HepG2 (cell line): Measurements from ENCODE around the gene DDI2. TPM values are rescaled to one million over a fixed set of nuclear protein-coding genes. Genes with fewer than 3 reads are reported as not detected.

Experiments
- ARNT ChIP-seq: fragments of 450-650 bp; IDR thresholded peaks from 2 replicates; pipeline ENCODE4 v1.6.1; 2017
- ASH2L ChIP-seq: fragments of 300-600, 200-600 bp; sonication (generic); IDR thresholded peaks from 2 replicates; pipeline ENCODE4 v1.7.0; 2017; ENCODE audit warnings: low read depth, mild to moderate bottlenecking, moderate library complexity, mixed read lengths, low read length; ENCODE audit not compliant: insufficient read length
- CBX5 ChIP-seq: sonication (generic); formaldehyde crosslinking; IDR thresholded peaks from 2 replicates; pipeline ENCODE4 v1.4.0; 2020; ENCODE audit warnings: missing genetic modification reagents, borderline replicate concordance
- GPBP1L1 ChIP-seq: sonication (generic); formaldehyde crosslinking; IDR thresholded peaks from 2 replicates; pipeline ENCODE4 v1.5.0; 2020; ENCODE audit warnings: mild to moderate bottlenecking, missing genetic modification reagents
- HNF1A ChIP-seq, 2 experiments: sonication (generic) in 1 of 2; formaldehyde crosslinking in 1 of 2; IDR thresholded peaks; 2 replicates each; pipeline versions ENCODE4 v1.4.0 to v1.6.1; 2016 to 2020; ENCODE audit warnings: borderline replicate concordance in 1 of 2, low read depth in 1 of 2, mild to moderate bottlenecking in 1 of 2, missing genetic modification reagents in 1 of 2
- JUNB ChIP-seq: sonication (generic); formaldehyde crosslinking; IDR thresholded peaks from 2 replicates; pipeline ENCODE4 v1.8.0; 2022; ENCODE audit warnings: missing genetic modification reagents, mild to moderate bottlenecking, borderline replicate concordance
- KDM6A ChIP-seq: IDR thresholded peaks from 2 replicates; pipeline ENCODE4 v1.6.1; 2016; ENCODE audit warnings: low read depth
- NR3C1 ChIP-seq: sonication (generic); formaldehyde crosslinking; IDR thresholded peaks from 2 replicates; pipeline ENCODE4 v1.4.0; 2020; ENCODE audit warnings: missing genetic modification reagents
- PHF8 ChIP-seq: sonication (generic); formaldehyde crosslinking; IDR thresholded peaks from 2 replicates; pipeline ENCODE4 v1.5.0; 2020; ENCODE audit warnings: missing genetic modification reagents
- POLR2AphosphoS2 ChIP-seq: IDR thresholded peaks from 2 replicates; pipeline ENCODE4 v1.6.1; 2011; ENCODE audit warnings: low read depth, low read length, improper control_type of control experiment
- RARA ChIP-seq: IDR thresholded peaks from 2 replicates; pipeline ENCODE4 v1.6.1; 2016; ENCODE audit warnings: missing genetic modification reagents, missing compliant biosample characterization
- RARG ChIP-seq: sonication (generic); formaldehyde crosslinking; IDR thresholded peaks from 2 replicates; pipeline ENCODE4 v1.4.0; 2020; ENCODE audit warnings: low read depth, mild to moderate bottlenecking, missing genetic modification reagents
- SALL1 ChIP-seq: sonication (generic); formaldehyde crosslinking; IDR thresholded peaks from 2 replicates; pipeline ENCODE4 v1.8.0; 2022; ENCODE audit warnings: mild to moderate bottlenecking, missing genetic modification reagents
- ZNF251 ChIP-seq: sonication (generic); formaldehyde crosslinking; IDR thresholded peaks from 2 replicates; pipeline ENCODE4 v1.9.0; 2021; ENCODE audit warnings: mild to moderate bottlenecking, missing genetic modification reagents
- ZNF550 ChIP-seq: sonication (generic); formaldehyde crosslinking; IDR thresholded peaks from 2 replicates; pipeline ENCODE4 v1.4.0; 2020; ENCODE audit warnings: mild to moderate bottlenecking, missing genetic modification reagents, borderline replicate concordance
- ZNF598 ChIP-seq: sonication (generic); formaldehyde crosslinking; IDR thresholded peaks from 2 replicates; pipeline ENCODE4 v1.5.1; 2020; ENCODE audit warnings: mild to moderate bottlenecking, missing genetic modification reagents, borderline replicate concordance
- ZNF891 ChIP-seq: sonication (generic); formaldehyde crosslinking; IDR thresholded peaks from 2 replicates; pipeline ENCODE4 v1.5.0; 2020; ENCODE audit warnings: mild to moderate bottlenecking, missing genetic modification reagents
- polyA plus RNA-seq, 8 experiments: library from polyadenylated mRNA; depleted of rRNA in 3 of 8; stranded (reverse) in 7 of 8; unstranded in 1 of 8; fragments of >200 nt; fragmentation: Illumina TruSeq in 4 of 8; extraction: Trizol in 4 of 8; gene quantifications; 2 replicates each; pipeline versions ENCODE4 v1.2.1 to v1.2.3, GENCODE V29; 2011 to 2016; ENCODE audit warnings: low read depth in 4 of 8, missing spikeins in 1 of 8, mixed read lengths in 1 of 8; ENCODE audit not compliant: insufficient read depth in 1 of 8
- total RNA-seq, 5 experiments: library from RNA; depleted of rRNA; stranded (reverse); fragments of >200 nt; fragmentation: Illumina TruSeq; extraction: Trizol; gene quantifications; 2 replicates each; pipeline ENCODE4 v1.2.3, GENCODE V29; 2016; ENCODE audit warnings: low read depth in 1 of 5
- TF ChIP-seq, protein P1 (sequence below): sonication (generic); formaldehyde crosslinking; IDR thresholded peaks from 2 replicates; pipeline ENCODE4 v1.9.0; 2021; ENCODE audit warnings: missing genetic modification reagents, borderline replicate concordance
- TF ChIP-seq, protein P2 (sequence below): sonication (generic); formaldehyde crosslinking; IDR thresholded peaks from 2 replicates; pipeline ENCODE4 v1.5.1; 2020; ENCODE audit warnings: mild to moderate bottlenecking, moderate library complexity, missing genetic modification reagents
- TF ChIP-seq, protein P3 (sequence below): sonication (generic); formaldehyde crosslinking; IDR thresholded peaks from 2 replicates; pipeline ENCODE4 v1.4.0; 2020; ENCODE audit warnings: mild to moderate bottlenecking, missing genetic modification reagents

Gene DDI2
- total and polyA plus RNA-seq, 2 of the 13 experiments (the other 11 are each of a cell fraction or from before 2014, with no cell fraction given): 8.5 to 25.7 TPM

DNA sequence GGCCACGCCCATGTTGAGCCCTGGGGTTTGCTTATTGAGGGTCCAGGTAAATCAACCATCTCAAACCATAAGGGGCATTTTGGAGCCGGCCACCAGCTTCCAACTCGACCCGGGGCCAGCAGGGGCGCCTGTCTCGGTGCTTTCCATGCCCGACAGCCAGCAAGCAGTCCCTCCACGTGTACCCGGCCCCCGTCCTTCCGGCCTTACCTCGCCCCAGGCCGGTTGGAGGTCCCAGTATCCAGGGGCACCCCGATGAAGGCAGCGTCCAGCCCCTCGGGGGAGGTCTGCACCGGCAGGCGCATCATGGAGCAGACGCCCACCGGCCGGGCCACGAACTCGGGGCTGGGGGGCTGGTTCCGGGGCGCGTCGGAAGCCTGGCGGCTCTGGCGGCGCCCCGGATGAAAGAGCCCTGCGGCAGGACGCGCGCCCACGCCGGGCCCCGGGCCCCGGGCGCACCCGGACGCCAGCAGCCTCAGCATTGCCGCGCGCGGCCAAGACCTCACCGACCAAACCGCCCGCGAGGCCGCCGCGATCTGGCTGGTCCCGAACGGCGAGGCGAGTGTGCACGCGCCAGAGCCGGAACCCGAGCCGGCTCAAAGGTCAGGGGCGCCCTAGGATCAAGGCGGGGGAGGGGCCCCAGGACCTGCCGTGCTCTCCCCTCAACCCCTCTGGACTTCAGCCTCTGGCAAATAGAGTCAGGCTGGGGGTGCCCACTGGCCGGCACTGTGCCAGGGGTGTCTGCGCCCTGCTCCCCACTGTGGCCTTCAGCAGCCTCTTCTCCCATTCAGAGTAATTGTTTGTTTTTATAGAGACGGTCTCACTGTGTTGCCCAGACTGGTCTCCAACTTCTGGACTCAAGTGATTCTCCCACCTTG, 32.5 kb upstream of the DDI2 start, which contains the start of gene AGMAT (continued):
- TF ChIP-seq GPBP1L1 (CRISPR knock-in tag) (no peak), ZNF891 (CRISPR knock-in tag) (no peak), RARA (CRISPR knock-in tag) (peak; percentile 92), ZNF550 (CRISPR knock-in tag) (no peak), CBX5 (CRISPR knock-in tag) (peak; percentile 87; the same call in 1 of the 2 replicates), SALL1 (CRISPR knock-in tag) (peak; percentile 96), RARG (CRISPR knock-in tag) (no peak), JUNB (CRISPR knock-in tag) (no peak), NR3C1 (no peak), POLR2AphosphoS2 (no peak; the same call in 1 of the 2 replicates), ZNF251 (0 out of 2 replicates have a peak, but pooled peaks have one; percentile 80), HNF1A (IDR thresholded peaks at IDR 0.05; ENCODE audit: low read depth) (no peak), HNF1A (CRISPR knock-in tag; IDR thresholded peaks at IDR 0.05; ENCODE audit: borderline replicate concordance) (peak; percentile 91), ZNF598 (CRISPR knock-in tag) (0 out of 2 replicates have a peak, but pooled peaks have one; percentile 37), ASH2L (peak; percentile 77), PHF8 (CRISPR knock-in tag) (peak; percentile 46), ARNT (no peak), KDM6A (peak; percentile 99)
- TF ChIP-seq, protein P1, sequence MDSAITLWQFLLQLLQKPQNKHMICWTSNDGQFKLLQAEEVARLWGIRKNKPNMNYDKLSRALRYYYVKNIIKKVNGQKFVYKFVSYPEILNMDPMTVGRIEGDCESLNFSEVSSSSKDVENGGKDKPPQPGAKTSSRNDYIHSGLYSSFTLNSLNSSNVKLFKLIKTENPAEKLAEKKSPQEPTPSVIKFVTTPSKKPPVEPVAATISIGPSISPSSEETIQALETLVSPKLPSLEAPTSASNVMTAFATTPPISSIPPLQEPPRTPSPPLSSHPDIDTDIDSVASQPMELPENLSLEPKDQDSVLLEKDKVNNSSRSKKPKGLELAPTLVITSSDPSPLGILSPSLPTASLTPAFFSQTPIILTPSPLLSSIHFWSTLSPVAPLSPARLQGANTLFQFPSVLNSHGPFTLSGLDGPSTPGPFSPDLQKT (CRISPR knock-in tag): peak; percentile 73; the same call in 1 of the 2 replicates
- TF ChIP-seq, protein P2, sequence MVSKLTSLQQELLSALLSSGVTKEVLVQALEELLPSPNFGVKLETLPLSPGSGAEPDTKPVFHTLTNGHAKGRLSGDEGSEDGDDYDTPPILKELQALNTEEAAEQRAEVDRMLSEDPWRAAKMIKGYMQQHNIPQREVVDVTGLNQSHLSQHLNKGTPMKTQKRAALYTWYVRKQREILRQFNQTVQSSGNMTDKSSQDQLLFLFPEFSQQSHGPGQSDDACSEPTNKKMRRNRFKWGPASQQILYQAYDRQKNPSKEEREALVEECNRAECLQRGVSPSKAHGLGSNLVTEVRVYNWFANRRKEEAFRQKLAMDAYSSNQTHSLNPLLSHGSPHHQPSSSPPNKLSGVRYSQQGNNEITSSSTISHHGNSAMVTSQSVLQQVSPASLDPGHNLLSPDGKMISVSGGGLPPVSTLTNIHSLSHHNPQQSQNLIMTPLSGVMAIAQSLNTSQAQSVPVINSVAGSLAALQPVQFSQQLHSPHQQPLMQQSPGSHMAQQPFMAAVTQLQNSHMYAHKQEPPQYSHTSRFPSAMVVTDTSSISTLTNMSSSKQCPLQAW: peak; percentile 64
- TF ChIP-seq, protein P3, sequence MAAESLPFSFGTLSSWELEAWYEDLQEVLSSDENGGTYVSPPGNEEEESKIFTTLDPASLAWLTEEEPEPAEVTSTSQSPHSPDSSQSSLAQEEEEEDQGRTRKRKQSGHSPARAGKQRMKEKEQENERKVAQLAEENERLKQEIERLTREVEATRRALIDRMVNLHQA (CRISPR knock-in tag): no peak
